ENCODE results near the gene TFF2.

The TFF2 gene

GRCh38 chr21:42373196-42373907, 22.6 kb upstream of the TFF2 start:
- DNase-seq (ENCODE audit: insufficient read length, low spot score) (no peak), FAIRE-seq (no peak)
- no peak for TF ChIP-seq SPI1 (IDR thresholded peaks at IDR 0.05; ENCODE audit: low read depth, low read length)
- TF ChIP-seq PAX5 (IDR thresholded peaks at IDR 0.05; ENCODE audit: insufficient read depth, low read length, severe bottlenecking): no peak
- no peak for TF ChIP-seq TAF1 (IDR thresholded peaks at IDR 0.05; ENCODE audit: low read depth, low read length)
- TF ChIP-seq POLR2A (IDR thresholded peaks at IDR 0.05; ENCODE audit: low read depth, low read length): peak; percentile 49; the same call in 1 of the 2 replicates
- TF ChIP-seq POLR2AphosphoS5 (IDR thresholded peaks at IDR 0.05; ENCODE audit: low read depth, low read length): peak; percentile 50
- TF ChIP-seq POU2F2 (IDR thresholded peaks at IDR 0.05; ENCODE audit: low read depth, low read length): no peak

- TF ChIP-seq SPI1 (IDR thresholded peaks at IDR 0.05; ENCODE audit: low read depth, low read length) (no peak), POLR2A (IDR thresholded peaks at IDR 0.05; ENCODE audit: low read depth, low read length) (peak; percentile 51; the same call in 1 of the 2 replicates), POLR2AphosphoS5 (IDR thresholded peaks at IDR 0.05; ENCODE audit: low read depth, low read length) (peak; percentile 48), POU2F2 (IDR thresholded peaks at IDR 0.05; ENCODE audit: low read depth, low read length) (no peak)
- peak; percentile 5 for FAIRE-seq
- DNase-seq (ENCODE audit: insufficient read length, low spot score): no peak
Measured at GRCh38 chr21:42370894-42371654, 20.3 kb upstream of the TFF2 start.

GRCh38 chr21:42369821-42370220, 19.0 kb upstream of the TFF2 start:
- no peak for FAIRE-seq
- no peak for DNase-seq (ENCODE audit: insufficient read length, low spot score)
- TF ChIP-seq TAF1 (IDR thresholded peaks at IDR 0.05; ENCODE audit: low read depth, low read length): no peak
- TF ChIP-seq POLR2A (IDR thresholded peaks at IDR 0.05; ENCODE audit: low read depth, low read length): peak; percentile 28; the same call in 1 of the 2 replicates
- no peak for TF ChIP-seq PAX5 (IDR thresholded peaks at IDR 0.05; ENCODE audit: insufficient read depth, low read length, severe bottlenecking)
- no peak for TF ChIP-seq POLR2AphosphoS5 (IDR thresholded peaks at IDR 0.05; ENCODE audit: low read depth, low read length)

- DNase-seq (ENCODE audit: insufficient read length, low spot score): no peak
- no peak for FAIRE-seq
- TF ChIP-seq SPI1 (IDR thresholded peaks at IDR 0.05; ENCODE audit: low read depth, low read length) (no peak), POLR2A (IDR thresholded peaks at IDR 0.05; ENCODE audit: low read depth, low read length) (no peak), TAF1 (IDR thresholded peaks at IDR 0.05; ENCODE audit: low read depth, low read length) (no peak), PAX5 (IDR thresholded peaks at IDR 0.05; ENCODE audit: insufficient read depth, low read length, severe bottlenecking) (no peak), POU2F2 (IDR thresholded peaks at IDR 0.05; ENCODE audit: low read depth, low read length) (no peak), POLR2AphosphoS5 (IDR thresholded peaks at IDR 0.05; ENCODE audit: low read depth, low read length) (no peak)
Measured at GRCh38 chr21:42367367-42368165, 16.8 kb upstream of the TFF2 start.

- no peak for DNase-seq (ENCODE audit: insufficient read length, low spot score)
- FAIRE-seq: no peak
Measured at GRCh38 chr21:42366292-42367010, 15.7 kb upstream of the TFF2 start, which contains the start of gene TFF1. TFF1 (minus strand) TSS chr21:42366535; CDS start chr21:42366495, 40 bp downstream.

GRCh38 chr21:42365770-42366169, 15.0 kb upstream of the TFF2 start:
- DNase-seq (ENCODE audit: insufficient read length, low spot score) (no peak), FAIRE-seq (no peak)
- TF ChIP-seq PAX5 (IDR thresholded peaks at IDR 0.05; ENCODE audit: insufficient read depth, low read length, severe bottlenecking) (no peak), TAF1 (IDR thresholded peaks at IDR 0.05; ENCODE audit: low read depth, low read length) (no peak), SPI1 (IDR thresholded peaks at IDR 0.05; ENCODE audit: low read depth, low read length) (0 out of 2 replicates have a peak, but pooled peaks have one; percentile 25)

More at GRCh38 chr21:42366292-42367010, 15.7 kb upstream of the TFF2 start, which contains the start of gene TFF1:
- TF ChIP-seq TAF1 (IDR thresholded peaks at IDR 0.05; ENCODE audit: low read depth, low read length) (no peak), PAX5 (IDR thresholded peaks at IDR 0.05; ENCODE audit: insufficient read depth, low read length, severe bottlenecking) (no peak), SPI1 (IDR thresholded peaks at IDR 0.05; ENCODE audit: low read depth, low read length) (no peak), POLR2AphosphoS5 (IDR thresholded peaks at IDR 0.05; ENCODE audit: low read depth, low read length) (no peak), POLR2A (IDR thresholded peaks at IDR 0.05; ENCODE audit: low read depth, low read length) (no peak), POU2F2 (IDR thresholded peaks at IDR 0.05; ENCODE audit: low read depth, low read length) (no peak)

- FAIRE-seq: no peak
- DNase-seq (ENCODE audit: insufficient read length, low spot score): no peak
Measured at GRCh38 chr21:42364304-42364865, 13.6 kb upstream of the TFF2 start.

GRCh38 chr21:42363312-42363711, 12.5 kb upstream of the TFF2 start:
- DNase-seq (ENCODE audit: insufficient read length, low spot score): no peak
- no peak for FAIRE-seq
- TF ChIP-seq PAX5 (IDR thresholded peaks at IDR 0.05; ENCODE audit: insufficient read depth, low read length, severe bottlenecking): no peak
- TF ChIP-seq TAF1 (IDR thresholded peaks at IDR 0.05; ENCODE audit: low read depth, low read length): no peak
- no peak for TF ChIP-seq SPI1 (IDR thresholded peaks at IDR 0.05; ENCODE audit: low read depth, low read length)
- TF ChIP-seq POLR2A (IDR thresholded peaks at IDR 0.05; ENCODE audit: low read depth, low read length): no peak
- TF ChIP-seq POLR2AphosphoS5 (IDR thresholded peaks at IDR 0.05; ENCODE audit: low read depth, low read length): no peak
- no peak for TF ChIP-seq POU2F2 (IDR thresholded peaks at IDR 0.05; ENCODE audit: low read depth, low read length)

More at GRCh38 chr21:42364304-42364865, 13.6 kb upstream of the TFF2 start:
- TF ChIP-seq TAF1 (IDR thresholded peaks at IDR 0.05; ENCODE audit: low read depth, low read length) (no peak), SPI1 (IDR thresholded peaks at IDR 0.05; ENCODE audit: low read depth, low read length) (no peak), POLR2A (IDR thresholded peaks at IDR 0.05; ENCODE audit: low read depth, low read length) (no peak), PAX5 (IDR thresholded peaks at IDR 0.05; ENCODE audit: insufficient read depth, low read length, severe bottlenecking) (no peak), POLR2AphosphoS5 (IDR thresholded peaks at IDR 0.05; ENCODE audit: low read depth, low read length) (no peak), POU2F2 (IDR thresholded peaks at IDR 0.05; ENCODE audit: low read depth, low read length) (no peak)

Measured in GM12891 (cell line).